Stimulated activated CD8-positive, alpha-beta memory T cell treated with anti-CD3 and anti-CD28 coated beads, Interleukin-7, amount 100 ng/mL, for 24 hours (primary cell): ENCODE measurements around the gene OR51L1.

ENCODE experiments used
- DNase-seq: peaks from one replicate; pipeline ENCODE4 v3.0.0-alpha.2; 2020; ENCODE audit warnings: low read depth

The OR51L1 gene

GRCh38 chr11:5046754-5047330 lies 52.2 kb downstream of the OR51L1 start:
- DNase-seq, result no peak
